ENCODE data around the gene RFFL.

DNA sequence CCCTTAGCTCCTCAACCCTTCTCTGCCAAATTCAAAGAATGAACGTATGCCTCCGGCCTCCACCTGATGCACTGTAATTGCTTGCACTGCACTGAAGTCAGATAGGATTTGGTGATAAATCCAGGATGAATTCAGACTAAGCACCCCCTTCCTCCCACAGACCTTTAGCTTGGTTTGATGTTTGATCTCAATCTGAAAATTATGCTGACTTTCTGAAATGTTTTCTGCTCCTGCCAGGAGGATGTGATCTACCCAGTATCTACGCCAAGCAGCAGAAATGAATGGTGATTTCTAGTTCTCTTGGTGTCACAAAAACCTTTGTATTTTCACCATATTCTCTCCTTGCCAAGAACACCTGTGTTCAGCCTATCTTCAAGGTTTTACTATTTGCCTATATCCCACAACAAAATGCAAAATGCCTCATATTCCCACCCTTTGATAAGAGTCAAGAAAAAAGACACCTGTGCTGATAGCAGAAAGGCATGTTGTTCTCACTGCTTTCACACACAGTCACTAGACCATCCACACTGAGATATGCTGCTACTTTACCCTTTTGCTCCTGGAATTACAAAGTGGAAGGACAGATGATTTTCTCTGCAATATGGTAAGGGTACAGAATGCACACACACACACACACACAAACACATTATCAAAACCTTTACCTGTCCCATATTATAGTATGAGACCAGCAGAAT, 14.7 kb downstream of the RFFL start:
- TF ChIP-seq NR1H2 (CRISPR knock-in tag; IDR thresholded peaks at IDR 0.05) = no peak
- TF ChIP-seq, protein P1, sequence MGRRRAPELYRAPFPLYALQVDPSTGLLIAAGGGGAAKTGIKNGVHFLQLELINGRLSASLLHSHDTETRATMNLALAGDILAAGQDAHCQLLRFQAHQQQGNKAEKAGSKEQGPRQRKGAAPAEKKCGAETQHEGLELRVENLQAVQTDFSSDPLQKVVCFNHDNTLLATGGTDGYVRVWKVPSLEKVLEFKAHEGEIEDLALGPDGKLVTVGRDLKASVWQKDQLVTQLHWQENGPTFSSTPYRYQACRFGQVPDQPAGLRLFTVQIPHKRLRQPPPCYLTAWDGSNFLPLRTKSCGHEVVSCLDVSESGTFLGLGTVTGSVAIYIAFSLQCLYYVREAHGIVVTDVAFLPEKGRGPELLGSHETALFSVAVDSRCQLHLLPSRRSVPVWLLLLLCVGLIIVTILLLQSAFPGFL (CRISPR knock-in tag; IDR thresholded peaks at IDR 0.05; ENCODE audit: borderline replicate concordance) = no peak

Data from WTC11 (cell line).